K562 (cell line): ENCODE data around the gene FASTKD1. TPM values are rescaled to one million over a fixed set of nuclear protein-coding genes. Genes with fewer than 3 reads are reported as not detected.

Experiments used
- ARID4B ChIP-seq: sonication (generic); formaldehyde crosslinking; IDR thresholded peaks from 2 replicates; pipeline ENCODE4 v1.8.0; 2022; ENCODE audit warnings: mild to moderate bottlenecking, missing genetic modification reagents
- BRD4 ChIP-seq: fragments of 200-600 bp; sonication (generic); IDR thresholded peaks from 2 replicates; pipeline ENCODE4 v1.6.1; 2017; ENCODE audit warnings: inconsistent platforms
- CBFA2T2 ChIP-seq: fragments of 450-650 bp; conservative IDR thresholded peaks from 2 replicates; pipeline ENCODE4 v1.6.1; 2017; ENCODE audit warnings: mild to moderate bottlenecking
- GABPA ChIP-seq: fragments of 200-800 bp; sonication (Bioruptor generic); conservative IDR thresholded peaks from 2 replicates; pipeline ENCODE4 v1.6.1; 2016; ENCODE audit warnings: low read depth, missing genetic modification characterization, missing compliant biosample characterization
- HMG20A ChIP-seq: fragments of 450-650 bp; formaldehyde crosslinking; conservative IDR thresholded peaks from 2 replicates; pipeline ENCODE4 v1.4.0; 2020; ENCODE audit warnings: mild to moderate bottlenecking, mixed read lengths
- MAFF ChIP-seq: IDR thresholded peaks from 2 replicates; pipeline ENCODE4 v1.6.1; 2012; ENCODE audit warnings: low read length, improper control_type of control experiment
- MEF2D ChIP-seq: conservative IDR thresholded peaks from 2 replicates; pipeline ENCODE4 v1.6.1; 2016; ENCODE audit warnings: low read depth, missing genetic modification characterization, missing compliant biosample characterization
- TFE3 ChIP-seq: fragments of 450-650 bp; formaldehyde crosslinking; IDR thresholded peaks from 2 replicates; pipeline ENCODE4 v1.4.0; 2020; ENCODE audit warnings: mild to moderate bottlenecking, mixed read lengths
- UBTF ChIP-seq, 2 experiments: IDR thresholded peaks; 2 replicates each; pipeline ENCODE4 v1.6.1; 2012; ENCODE audit warnings: improper control_type of control experiment in 2 of 2, low read depth in 2 of 2, low read length in 2 of 2, borderline replicate concordance in 1 of 2
- ZNF280B ChIP-seq: fragments of 250-450 bp; sonication (Bioruptor Pico); IDR thresholded peaks from 2 replicates; pipeline ENCODE4 v1.5.1; 2021; ENCODE audit warnings: mild to moderate bottlenecking
- polyA plus RNA-seq, 8 experiments: library from polyadenylated mRNA; depleted of rRNA in 4 of 8; stranded (reverse) in 5 of 8; unstranded in 3 of 8; fragments of >200 nt; fragmentation: Nextera tagmentation in 2 of 8; fragmentation: Illumina TruSeq in 1 of 8; extraction: Ambion mirVana in 2 of 8; extraction: Trizol in 1 of 8; gene quantifications; 2 replicates each; pipeline versions ENCODE4 v1.2.1 to v1.2.3, GENCODE V29; 2011 to 2014; ENCODE audit warnings: inconsistent platforms in 1 of 8, missing spikeins in 1 of 8
- total RNA-seq, 7 experiments: library from RNA; depleted of rRNA in 6 of 7; stranded (reverse); fragments of >200 nt in 6 of 7; fragmentation: Illumina TruSeq in 2 of 7; extraction: Trizol in 2 of 7; gene quantifications; 2 replicates each; pipeline versions ENCODE4 v1.2.1 to v1.2.3, GENCODE V29; 2011 to 2021; ENCODE audit warnings: low replicate concordance in 1 of 7
- TF ChIP-seq, protein P1 (sequence below), 2 experiments: fragments of 200-800 bp in 1 of 2; sonication (Bioruptor generic) in 1 of 2; sonication (generic) in 1 of 2; formaldehyde crosslinking in 1 of 2; IDR thresholded peaks in 1 of 2; conservative IDR thresholded peaks in 1 of 2; 2 replicates each; pipeline versions ENCODE4 v1.5.0 to v1.6.1; 2016 to 2020; ENCODE audit warnings: missing compliant biosample characterization in 1 of 2, missing genetic modification characterization in 1 of 2, missing genetic modification reagents in 1 of 2

The FASTKD1 gene
- total and polyA plus RNA-seq, 9 of the 15 experiments (the other 6 are each of a cell fraction or from before 2014, with no cell fraction given), result 63.5 to 134 (median 119) TPM

GRCh38 chr2:169573160-169573973 lies at the start of gene FASTKD1 (continued):
- TF ChIP-seq MEF2D (tag) (no peak; the same call in 1 of the 2 replicates), ARID4B (CRISPR knock-in tag) (peak; percentile 37; the same call in 1 of the 2 replicates), HMG20A (no peak), MAFF (peak; percentile 42), UBTF (IDR thresholded peaks at IDR 0.05; ENCODE audit: borderline replicate concordance in 1 of 2, low read depth in 2 of 2, low read length in 2 of 2) (peak in 1 of 2 experiments; percentile 69; a peak in 1 of 4 replicates), TFE3 (CRISPR knock-in tag) (no peak), GABPA (tag) (peak; percentile 81), CBFA2T2 (no peak), BRD4 (no peak), ZNF280B (CRISPR knock-in tag) (no peak)
- TF ChIP-seq, protein P1, sequence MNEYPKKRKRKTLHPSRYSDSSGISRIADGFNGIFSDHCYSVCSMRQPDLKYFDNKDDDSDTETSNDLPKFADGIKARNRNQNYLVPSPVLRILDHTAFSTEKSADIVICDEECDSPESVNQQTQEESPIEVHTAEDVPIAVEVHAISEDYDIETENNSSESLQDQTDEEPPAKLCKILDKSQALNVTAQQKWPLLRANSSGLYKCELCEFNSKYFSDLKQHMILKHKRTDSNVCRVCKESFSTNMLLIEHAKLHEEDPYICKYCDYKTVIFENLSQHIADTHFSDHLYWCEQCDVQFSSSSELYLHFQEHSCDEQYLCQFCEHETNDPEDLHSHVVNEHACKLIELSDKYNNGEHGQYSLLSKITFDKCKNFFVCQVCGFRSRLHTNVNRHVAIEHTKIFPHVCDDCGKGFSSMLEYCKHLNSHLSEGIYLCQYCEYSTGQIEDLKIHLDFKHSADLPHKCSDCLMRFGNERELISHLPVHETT (CRISPR knock-in tag; conservative IDR thresholded peaks at IDR 0.05 in 1 of 2, IDR thresholded peaks at IDR 0.05 in 1 of 2), result peak in 1 of 2 experiments; percentile 89; a peak in 2 of 4 replicates
